Common myeloid progenitor, CD34-positive (primary cell): ENCODE measurements around the gene TSPAN31.

Experiments used
- CTCF ChIA-PET: fragments of 350-600 bp; sonication (Branson Sonifier 250); formaldehyde crosslinking; loops from one replicate; lab custom pipeline; 2021; ENCODE audit warnings: antibody characterized with exemption; lab: Charles Lee
- POLR2A ChIA-PET: fragments of 350-600 bp; sonication (Branson Sonifier 250); formaldehyde crosslinking; loops from one replicate; lab custom pipeline; 2021; ENCODE audit warnings: antibody characterized with exemption; lab: Charles Lee
- DNase-seq, 3 donors: peaks; one replicate each; pipeline versions ENCODE4 v3.0.0 to v3.0.0-alpha.2; 2013
- H3K27ac ChIP-seq, 2 experiments: 1 replicate in 1 of 2; 2 replicates in 1 of 2; pipeline ENCODE4 v1.7.0; 2013; ENCODE audit warnings: inconsistent platforms in 2 of 2, low read length in 2 of 2, mild to moderate bottlenecking in 2 of 2, low read depth in 1 of 2, moderate library complexity in 1 of 2; ENCODE audit not compliant: severe bottlenecking in 2 of 2, insufficient read depth in 1 of 2, poor library complexity in 1 of 2
- H3K27me3 ChIP-seq, 5 experiments: replicated peaks in 2 of 5; 1 replicate in 3 of 5; 2 replicates in 2 of 5; pipeline versions ENCODE4 v1.6.1 to v1.7.0; 2013; ENCODE audit warnings: low read length in 4 of 5, mild to moderate bottlenecking in 2 of 5, moderate library complexity in 2 of 5, inconsistent platforms in 1 of 5; ENCODE audit not compliant: insufficient read depth in 5 of 5, control insufficient read depth in 4 of 5
- H3K36me3 ChIP-seq, 4 experiments: 1 replicate in 2 of 4; 2 replicates in 2 of 4; pipeline versions ENCODE4 v1.6.1 to v1.7.0; 2013; ENCODE audit warnings: low read length in 3 of 4, control low read depth in 1 of 4, mild to moderate bottlenecking in 1 of 4; ENCODE audit not compliant: control insufficient read depth in 4 of 4, insufficient read depth in 4 of 4
- H3K4me1 ChIP-seq, 4 experiments: 1 replicate in 3 of 4; 2 replicates in 1 of 4; pipeline versions ENCODE4 v1.6.1 to v1.7.1; 2013; ENCODE audit warnings: low read length in 3 of 4, mild to moderate bottlenecking in 3 of 4, control low read depth in 1 of 4, inconsistent platforms in 1 of 4, moderate library complexity in 1 of 4; ENCODE audit not compliant: control insufficient read depth in 4 of 4, insufficient read depth in 4 of 4; ENCODE audit errors: control extremely low read depth in 1 of 4
- H3K4me3 ChIP-seq, 7 experiments: 1 replicate in 4 of 7; 2 replicates in 3 of 7; pipeline versions ENCODE4 v1.5.1 to v1.7.0; 2013; ENCODE audit warnings: mild to moderate bottlenecking in 7 of 7, low read length in 6 of 7, moderate library complexity in 6 of 7, inconsistent platforms in 2 of 7, low read depth in 2 of 7, control low read depth in 1 of 7; ENCODE audit not compliant: insufficient read depth in 4 of 7, control insufficient read depth in 1 of 7; ENCODE audit errors: extremely low read depth in 1 of 7
- H3K9me3 ChIP-seq, 5 experiments: 1 replicate in 4 of 5; 2 replicates in 1 of 5; pipeline versions ENCODE4 v1.6.1 to v1.7.1; 2013; ENCODE audit warnings: low read length in 4 of 5, mild to moderate bottlenecking in 2 of 5, inconsistent platforms in 1 of 5, low read depth in 1 of 5, moderate library complexity in 1 of 5; ENCODE audit not compliant: control insufficient read depth in 4 of 5, insufficient read depth in 2 of 5; ENCODE audit errors: control extremely low read depth in 1 of 5
- WGBS: methylation state at CpG from one replicate; pipeline ENCODE4 v1.1.5; 2013; ENCODE audit not compliant: insufficient coverage; 5-methylcytosine and 5-hydroxymethylcytosine counted together

TSPAN31 gene

DNA sequence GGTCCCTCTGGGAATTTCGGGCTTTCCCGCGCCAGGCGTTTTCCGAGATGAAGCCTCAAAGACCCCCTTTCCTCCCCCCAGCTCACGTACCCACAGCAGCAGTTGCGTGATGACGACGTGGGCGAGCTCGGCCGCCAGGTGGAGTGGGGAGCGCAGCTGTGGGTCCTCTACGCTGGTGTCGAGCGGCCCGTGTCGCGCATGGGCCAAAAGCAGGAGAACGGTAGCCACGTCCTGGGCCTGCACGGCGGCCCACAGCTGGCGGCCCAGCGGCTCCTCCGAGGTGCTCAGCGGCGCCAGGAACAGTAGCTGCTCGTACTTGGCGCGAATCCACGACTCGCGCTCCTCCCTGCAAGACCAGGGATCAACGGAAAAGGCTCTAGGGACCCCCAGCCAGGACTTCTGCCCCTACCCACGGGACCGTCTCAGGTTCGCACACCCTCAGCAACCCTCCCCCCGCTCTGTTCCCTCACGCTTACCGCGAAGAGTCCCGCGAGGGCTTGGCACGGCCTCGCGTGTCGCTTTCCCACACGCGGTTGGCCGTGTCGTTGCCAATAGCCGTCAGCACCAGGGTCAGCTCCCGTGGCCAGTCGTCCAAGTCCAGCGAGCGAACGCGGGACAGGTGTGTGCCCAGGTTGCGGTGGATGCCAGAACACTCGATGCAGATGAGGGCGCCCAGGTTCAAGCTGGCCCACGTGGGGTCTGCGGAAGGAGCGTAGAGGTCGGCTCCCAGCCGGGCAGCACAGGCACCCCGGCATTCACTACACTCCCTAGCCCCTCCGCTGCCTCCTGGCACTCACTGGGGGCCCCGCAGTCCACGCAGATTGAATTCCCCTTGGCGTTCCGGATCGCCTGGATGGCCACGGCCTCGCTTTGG is 17.7 kb upstream of the TSPAN31 start:
- Histone ChIP-seq H3K27me3 (no peaks in the 10 kb centered on the region), H3K36me3 (peaks cover 4 to 82% (median 51%) of the 10 kb centered on the region in 4 experiments), H3K27ac (no peak overlapping the region), H3K9me3 (no peaks in the 10 kb centered on the region), H3K4me3 (no peak overlapping the region), H3K4me1 (peaks cover 0 to 2% (median 0%) of the 10 kb centered on the region in 4 experiments)
- WGBS, result 98% methylated on average over 61 of the region's 76 CpGs
- CTCF ChIA-PET, result interaction anchor here (1.5 to 2.7 kb wide), 3 partner anchors 12 to 28 kb away, joined by 4 to 11 read pairs (median 10); partner anchors contain the start of gene AGAP2
- POLR2A ChIA-PET, result no interaction called here
- no peak for DNase-seq

DNA sequence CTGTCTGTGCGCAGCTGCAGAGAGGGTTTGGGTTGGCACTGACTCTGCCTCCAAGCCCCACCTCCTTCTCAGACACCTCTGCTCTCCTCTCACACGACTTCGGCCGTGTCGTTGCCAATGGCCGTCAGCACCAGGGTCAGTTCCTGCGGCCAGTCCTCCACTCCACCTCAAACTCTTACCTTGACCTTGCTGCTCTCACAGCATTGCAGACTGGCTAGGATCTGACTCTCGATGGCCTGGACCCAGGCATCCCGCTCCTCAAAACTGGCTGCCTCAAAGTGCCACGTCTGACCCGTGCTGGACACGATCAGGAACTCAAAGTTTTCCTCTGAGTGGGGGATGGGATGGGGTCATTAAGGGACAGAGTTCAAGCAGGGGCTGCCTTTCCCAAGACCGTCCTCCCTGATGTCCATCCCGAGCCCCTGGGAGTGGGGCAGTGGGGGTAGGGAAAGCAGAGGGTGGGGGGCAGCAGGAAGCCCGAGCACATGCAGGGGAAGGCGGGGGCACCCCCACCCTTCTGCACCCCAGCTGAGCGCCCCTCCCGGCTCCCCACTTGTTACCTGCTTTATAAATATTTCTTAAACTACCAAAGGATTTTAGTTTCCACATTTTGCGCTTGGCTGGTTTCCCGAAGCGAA is 17.0 kb upstream of the TSPAN31 start:
- CTCF ChIA-PET, result interaction anchor here (1.5 to 2.7 kb wide), 4 partner anchors 11 to 29 kb away, joined by 4 to 10 read pairs (median 6); partner anchors contain the start of gene AGAP2
- Histone ChIP-seq H3K27me3 (no peaks in the 10 kb centered on the region), H3K36me3 (peaks cover 8 to 86% (median 56%) of the 10 kb centered on the region in 4 experiments), H3K9me3 (no peaks in the 10 kb centered on the region), H3K27ac (no peak overlapping the region), H3K4me1 (peaks cover 0 to 2% (median 0%) of the 10 kb centered on the region in 4 experiments), H3K4me3 (no peak overlapping the region)
- DNase-seq, result no peak
- whole genome bisulfite sequencing, result over 99% methylated on average over 10 of the region's 21 CpGs
- POLR2A ChIA-PET, result interaction anchor here (0.7 kb wide), 1 partner anchor 14 kb away, joined by 4 read pairs; no protein-coding TSS in a partner anchor

DNA sequence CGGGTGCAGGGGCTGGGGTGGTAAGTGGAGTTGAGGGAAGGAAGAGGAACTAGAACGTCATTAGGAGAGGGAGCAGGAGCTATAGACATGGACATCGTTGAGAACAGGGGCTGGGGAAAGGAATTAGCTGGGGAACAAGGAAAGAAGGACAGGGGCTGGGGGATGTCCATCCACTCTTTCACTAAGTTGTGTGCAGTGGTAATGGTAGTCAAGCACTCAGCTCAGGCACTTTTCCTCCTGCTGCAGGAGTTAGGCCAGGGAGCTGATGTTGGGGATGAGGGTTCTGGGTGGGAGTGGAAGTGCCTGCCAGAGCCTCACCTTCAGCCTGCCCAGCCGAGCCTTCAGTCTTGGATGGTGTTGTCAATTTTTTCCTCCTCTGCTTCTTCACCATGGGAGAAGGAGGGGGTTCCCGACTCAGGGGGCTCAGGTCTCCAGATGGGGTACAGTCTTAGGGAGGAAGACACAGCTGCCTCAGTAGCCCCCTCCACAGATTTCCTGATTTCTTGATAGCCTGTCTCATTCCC is 15.5 kb upstream of the TSPAN31 start:
- no peak overlapping the region for H3K4me3 ChIP-seq
- DNase-seq, result no peak
- peaks cover 0 to 2% (median 0%) of the 10 kb centered on the region in 4 experiments for H3K4me1 ChIP-seq
- peaks cover 12 to 90% (median 70%) of the 10 kb centered on the region in 4 experiments for H3K36me3 ChIP-seq
- CTCF ChIA-PET, result interaction anchor here (0.6 to 2.7 kb wide), 4 partner anchors 12 to 481 kb away, joined by 3 to 9 read pairs (median 4); no protein-coding TSS in a partner anchor
- no peak overlapping the region for H3K27ac ChIP-seq
- no peaks in the 10 kb centered on the region for H3K9me3 ChIP-seq
- WGBS, result 65% methylated on average over 3 of the region's 5 CpGs
- POLR2A ChIA-PET, result no interaction called here
- H3K27me3 ChIP-seq, result no peaks in the 10 kb centered on the region

DNA sequence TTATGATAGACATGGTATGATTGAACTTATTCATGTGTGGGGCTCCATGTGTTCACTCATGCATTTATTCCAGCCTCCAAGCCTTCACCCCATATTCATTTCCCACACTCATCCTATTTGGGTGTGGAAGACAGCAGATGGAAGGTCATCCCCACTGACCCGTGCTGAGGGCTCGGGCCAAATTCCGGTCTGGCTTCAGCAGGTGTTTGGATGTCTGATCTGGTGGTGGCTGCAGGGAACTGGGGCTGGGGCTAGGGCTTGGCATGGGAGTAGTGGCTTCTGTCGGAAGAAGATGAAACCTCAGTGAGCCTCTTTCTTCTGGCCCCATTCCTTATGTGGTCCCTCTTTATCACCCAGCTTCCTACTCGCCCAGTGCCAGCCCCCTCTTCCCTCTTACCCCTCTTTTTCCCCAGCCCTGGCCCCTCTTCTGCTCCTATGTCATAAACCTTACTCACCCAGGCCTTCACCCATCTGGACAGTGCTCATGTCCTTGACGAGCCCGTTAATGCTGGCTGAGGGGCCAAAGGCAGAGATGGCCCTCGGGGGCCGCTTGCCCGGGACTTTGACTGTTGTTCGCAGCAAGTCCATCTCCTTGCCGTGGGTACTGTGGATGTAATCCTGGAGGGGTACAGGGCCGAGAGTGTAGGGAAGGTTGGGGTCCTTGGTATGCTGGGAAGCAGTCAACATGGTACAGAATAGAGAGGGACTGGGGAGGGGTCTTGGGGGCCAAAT is 14.3 kb upstream of the TSPAN31 start:
- Histone ChIP-seq H3K4me3 (no peak overlapping the region), H3K36me3 (peaks cover 14 to 95% (median 79%) of the 10 kb centered on the region in 4 experiments), H3K9me3 (no peaks in the 10 kb centered on the region), H3K27me3 (no peaks in the 10 kb centered on the region), H3K27ac (no peak overlapping the region), H3K4me1 (no peaks in the 10 kb centered on the region)
- 97% methylated on average over 7 of the region's 13 CpGs for WGBS
- no peak for DNase-seq
- CTCF ChIA-PET, result interaction anchor here (2.7 kb wide), 1 partner anchor 11 kb away, joined by 9 read pairs; no protein-coding TSS in a partner anchor
- POLR2A ChIA-PET, result interaction anchor here (1.2 kb wide), 1 partner anchor 10 kb away, joined by 7 read pairs; no protein-coding TSS in a partner anchor

DNA sequence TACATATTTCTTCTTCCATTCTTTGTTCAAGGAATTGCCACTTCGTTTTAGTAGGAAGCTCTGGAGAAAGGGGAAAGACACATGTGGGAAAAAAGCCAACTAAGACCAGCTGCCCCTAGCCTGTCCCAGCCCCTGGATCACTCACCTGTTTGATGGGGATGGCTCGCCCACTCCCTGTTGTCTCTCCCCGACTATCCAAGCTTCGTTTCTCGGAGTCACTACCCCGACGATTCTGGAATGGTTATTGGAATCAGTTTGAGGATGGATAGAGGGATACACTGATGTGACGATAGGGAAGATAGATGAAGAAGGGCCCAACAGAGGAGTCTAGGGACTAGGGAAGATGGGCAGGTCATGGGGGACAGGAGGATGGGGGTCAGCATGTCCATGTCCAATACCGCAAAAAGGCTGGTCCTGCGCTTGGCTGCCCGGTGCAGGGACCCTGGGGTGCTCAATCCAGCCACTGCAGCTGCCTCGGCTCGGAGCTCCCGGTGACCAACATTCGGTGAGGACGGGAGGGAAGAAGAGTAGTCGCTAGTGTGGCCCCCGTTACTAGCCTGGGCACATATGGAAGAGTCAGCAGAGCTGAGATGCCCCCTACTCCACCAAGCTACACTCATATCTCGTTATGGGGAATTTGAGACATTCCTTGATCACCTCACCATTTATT is 13.3 kb upstream of the TSPAN31 start:
- H3K4me3 ChIP-seq, result no peak overlapping the region
- H3K9me3 ChIP-seq, result no peaks in the 10 kb centered on the region
- DNase-seq, result no peak
- peaks cover 14 to 92% (median 77%) of the 10 kb centered on the region in 4 experiments for H3K36me3 ChIP-seq
- ChIA-PET POLR2A (interaction anchor here (0.5 to 1.2 kb wide), 2 partner anchors 9 to 109 kb away, joined by 4 to 7 read pairs; no protein-coding TSS in a partner anchor), CTCF (interaction anchor here (1.5 kb wide), 1 partner anchor 10 kb away, joined by 4 read pairs; no protein-coding TSS in a partner anchor)
- H3K27me3 ChIP-seq, result no peaks in the 10 kb centered on the region
- H3K4me1 ChIP-seq, result no peaks in the 10 kb centered on the region
- no peak overlapping the region for H3K27ac ChIP-seq
- 94% methylated on average over 15 of the region's 19 CpGs for WGBS

DNA sequence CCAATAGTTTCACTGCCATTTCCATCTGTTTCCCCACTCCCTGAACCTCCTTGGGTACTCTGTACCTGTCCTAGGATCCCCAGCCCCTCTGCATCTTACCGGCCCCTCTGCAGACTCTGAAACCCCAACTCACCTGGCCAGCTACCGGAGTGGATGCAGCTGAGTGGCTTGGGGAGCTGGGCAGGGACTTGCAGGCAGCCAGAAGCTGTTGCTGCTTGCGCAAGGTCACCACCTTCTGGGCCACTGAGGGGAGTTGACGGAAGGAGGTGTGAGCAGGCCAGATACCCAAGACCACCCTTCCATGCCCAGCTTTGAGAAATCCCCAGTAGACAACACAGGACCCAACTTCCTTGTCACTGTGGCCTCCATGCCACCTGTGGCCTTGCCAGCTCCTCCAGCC is 12.6 kb upstream of the TSPAN31 start:
- H3K4me1 ChIP-seq, result no peaks in the 10 kb centered on the region

More for the DNA sequence above, 12.6 kb upstream of the TSPAN31 start:
- Histone ChIP-seq H3K9me3 (no peaks in the 10 kb centered on the region), H3K27me3 (no peaks in the 10 kb centered on the region), H3K4me3 (no peak overlapping the region), H3K36me3 (peaks cover 14 to 92% (median 75%) of the 10 kb centered on the region in 4 experiments), H3K27ac (peak overlapping the region in 1 of 2 experiments; percentile 6)
- DNase-seq, result no peak
- ChIA-PET POLR2A (interaction anchor here (0.5 kb wide), 1 partner anchor 108 kb away, joined by 4 read pairs; no protein-coding TSS in a partner anchor), CTCF (interaction anchor here (1.4 to 1.6 kb wide), 3 partner anchors 10 to 99 kb away, joined by 4 to 7 read pairs (median 4); partner anchors contain the start of gene B4GALNT1)
- WGBS, result 100% methylated on average over 2 of the region's 4 CpGs
